Measurements from ENCODE around the gene ZNF385C.
"Not testable (repeated sequence)": the region's sequence is repeated elsewhere in the genome, so short reads cannot be mapped to it uniquely, and the experiment has no call there.

Gene ZNF385C

GRCh38 chr17:42045719-42046118 lies 52.6 kb downstream of the ZNF385C start:
- DNase-seq, result no peak

GRCh38 chr17:42042598-42043319 lies 55.5 kb downstream of the ZNF385C start:
- no peak for DNase-seq

- no peak for DNase-seq
Observed at GRCh38 chr17:42041619-42042018, 56.7 kb downstream of the ZNF385C start.

GRCh38 chr17:42040818-42041217 lies 57.5 kb downstream of the ZNF385C start:
- no peak for DNase-seq

- no peak for DNase-seq
Observed at GRCh38 chr17:42039794-42040763, 58.2 kb downstream of the ZNF385C start.

- no peak for DNase-seq
Observed at GRCh38 chr17:42038221-42038973, 59.9 kb downstream of the ZNF385C start.

GRCh38 chr17:42034059-42034458 lies 64.2 kb downstream of the ZNF385C start:
- DNase-seq, result peak; percentile 48

- no peak for DNase-seq
Observed at GRCh38 chr17:42031584-42031983, 66.7 kb downstream of the ZNF385C start.

- DNase-seq, result no peak
Observed at GRCh38 chr17:42028791-42029127, 69.5 kb downstream of the ZNF385C start.

GRCh38 chr17:42027961-42028790 lies 70.1 kb downstream of the ZNF385C start:
- no peak for DNase-seq

- no peak for DNase-seq
Observed at GRCh38 chr17:42027590-42027889, 70.7 kb downstream of the ZNF385C start.

- DNase-seq, result no peak
Observed at GRCh38 chr17:42026857-42027589, 71.2 kb downstream of the ZNF385C start.

GRCh38 chr17:42025936-42026335 lies 72.3 kb downstream of the ZNF385C start:
- no peak for DNase-seq

- no peak for DNase-seq
Observed at GRCh38 chr17:42025191-42025579, 73.1 kb downstream of the ZNF385C start.

- no peak for DNase-seq
Observed at GRCh38 chr17:42023524-42024349, 74.5 kb downstream of the ZNF385C start.

GRCh38 chr17:42020845-42021244 lies 77.4 kb downstream of the ZNF385C start:
- not testable (repeated sequence) for DNase-seq

GRCh38 chr17:42019509-42020404 lies 78.5 kb downstream of the ZNF385C start, which contains the start of gene NKIRAS2:
NKIRAS2 (plus strand) TSS chr17:42020090; CDS start chr17:42021578, 1,488 bp downstream.
- peak; percentile 91 for DNase-seq

GRCh38 chr17:42018988-42019387 lies 79.3 kb downstream of the ZNF385C start:
- DNase-seq, result no peak

GRCh38 chr17:42018339-42018738 lies 79.9 kb downstream of the ZNF385C start:
- no peak for DNase-seq

- DNase-seq, result no peak
Observed at GRCh38 chr17:42017866-42018200, 80.4 kb downstream of the ZNF385C start.
